Measurements from ENCODE around the gene DYNLT2. TPM values are rescaled to one million over a fixed set of nuclear protein-coding genes. Genes with fewer than 3 reads are reported as not detected.

The DYNLT2 gene
- total and polyA plus RNA-seq, 2 of the 13 experiments (the other 11 are each of a cell fraction or from before 2014, with no cell fraction given), result 2.1 to 4.3 TPM

GRCh38 chr6:169799474-169799926, 48.1 kb upstream of the DYNLT2 start (continued):
- TF ChIP-seq FOXM1 (CRISPR knock-in tag; IDR thresholded peaks at IDR 0.05) (no peak), ZNF234 (CRISPR knock-in tag; conservative IDR thresholded peaks at IDR 0.05) (no peak), ARNT (IDR thresholded peaks at IDR 0.05) (no peak), MLX (CRISPR knock-in tag; IDR thresholded peaks at IDR 0.05) (peak; percentile 96), CSRNP2 (CRISPR knock-in tag; conservative IDR thresholded peaks at IDR 0.05; ENCODE audit: low read depth) (no peak), MZF1 (CRISPR knock-in tag; IDR thresholded peaks at IDR 0.05; ENCODE audit: borderline replicate concordance) (no peak), PHB2 (IDR thresholded peaks at IDR 0.05; ENCODE audit: partially characterized antibody) (no peak), RFX5 (IDR thresholded peaks at IDR 0.05; ENCODE audit: low read depth, low read length) (peak; percentile 75; the same call in 1 of the 2 replicates), GABPA (IDR thresholded peaks at IDR 0.05; ENCODE audit: low read depth, low read length) (no peak), GABPA (CRISPR knock-in tag; IDR thresholded peaks at IDR 0.05; ENCODE audit: low read depth) (no peak), SRF (IDR thresholded peaks at IDR 0.05; ENCODE audit: low read depth, low read length) (no peak), REPIN1 (CRISPR knock-in tag; IDR thresholded peaks at IDR 0.05; ENCODE audit: borderline replicate concordance, low read depth) (peak; percentile 40; the same call in 1 of the 2 replicates), BHLHE40 (IDR thresholded peaks at IDR 0.05; ENCODE audit: low read length) (peak; percentile 27; the same call in 1 of the 2 replicates), POGK (CRISPR knock-in tag; conservative IDR thresholded peaks at IDR 0.05) (0 out of 2 replicates have a peak, but pooled peaks have one; percentile 60), RFX3 (CRISPR knock-in tag; IDR thresholded peaks at IDR 0.05) (no peak), TBX3 (IDR thresholded peaks at IDR 0.05; ENCODE audit: borderline replicate concordance) (peak; percentile 31; the same call in 1 of the 2 replicates)
- TF ChIP-seq, protein P1, sequence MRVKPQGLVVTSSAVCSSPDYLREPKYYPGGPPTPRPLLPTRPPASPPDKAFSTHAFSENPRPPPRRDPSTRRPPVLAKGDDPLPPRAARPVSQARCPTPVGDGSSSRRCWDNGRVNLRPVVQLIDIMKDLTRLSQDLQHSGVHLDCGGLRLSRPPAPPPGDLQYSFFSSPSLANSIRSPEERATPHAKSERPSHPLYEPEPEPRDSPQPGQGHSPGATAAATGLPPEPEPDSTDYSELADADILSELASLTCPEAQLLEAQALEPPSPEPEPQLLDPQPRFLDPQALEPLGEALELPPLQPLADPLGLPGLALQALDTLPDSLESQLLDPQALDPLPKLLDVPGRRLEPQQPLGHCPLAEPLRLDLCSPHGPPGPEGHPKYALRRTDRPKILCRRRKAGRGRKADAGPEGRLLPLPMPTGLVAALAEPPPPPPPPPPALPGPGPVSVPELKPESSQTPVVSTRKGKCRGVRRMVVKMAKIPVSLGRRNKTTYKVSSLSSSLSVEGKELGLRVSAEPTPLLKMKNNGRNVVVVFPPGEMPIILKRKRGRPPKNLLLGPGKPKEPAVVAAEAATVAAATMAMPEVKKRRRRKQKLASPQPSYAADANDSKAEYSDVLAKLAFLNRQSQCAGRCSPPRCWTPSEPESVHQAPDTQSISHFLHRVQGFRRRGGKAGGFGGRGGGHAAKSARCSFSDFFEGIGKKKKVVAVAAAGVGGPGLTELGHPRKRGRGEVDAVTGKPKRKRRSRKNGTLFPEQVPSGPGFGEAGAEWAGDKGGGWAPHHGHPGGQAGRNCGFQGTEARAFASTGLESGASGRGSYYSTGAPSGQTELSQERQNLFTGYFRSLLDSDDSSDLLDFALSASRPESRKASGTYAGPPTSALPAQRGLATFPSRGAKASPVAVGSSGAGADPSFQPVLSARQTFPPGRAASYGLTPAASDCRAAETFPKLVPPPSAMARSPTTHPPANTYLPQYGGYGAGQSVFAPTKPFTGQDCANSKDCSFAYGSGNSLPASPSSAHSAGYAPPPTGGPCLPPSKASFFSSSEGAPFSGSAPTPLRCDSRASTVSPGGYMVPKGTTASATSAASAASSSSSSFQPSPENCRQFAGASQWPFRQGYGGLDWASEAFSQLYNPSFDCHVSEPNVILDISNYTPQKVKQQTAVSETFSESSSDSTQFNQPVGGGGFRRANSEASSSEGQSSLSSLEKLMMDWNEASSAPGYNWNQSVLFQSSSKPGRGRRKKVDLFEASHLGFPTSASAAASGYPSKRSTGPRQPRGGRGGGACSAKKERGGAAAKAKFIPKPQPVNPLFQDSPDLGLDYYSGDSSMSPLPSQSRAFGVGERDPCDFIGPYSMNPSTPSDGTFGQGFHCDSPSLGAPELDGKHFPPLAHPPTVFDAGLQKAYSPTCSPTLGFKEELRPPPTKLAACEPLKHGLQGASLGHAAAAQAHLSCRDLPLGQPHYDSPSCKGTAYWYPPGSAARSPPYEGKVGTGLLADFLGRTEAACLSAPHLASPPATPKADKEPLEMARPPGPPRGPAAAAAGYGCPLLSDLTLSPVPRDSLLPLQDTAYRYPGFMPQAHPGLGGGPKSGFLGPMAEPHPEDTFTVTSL (CRISPR knock-in tag; IDR thresholded peaks at IDR 0.05; ENCODE audit: borderline replicate concordance), result no peak
- TF ChIP-seq, protein P2, sequence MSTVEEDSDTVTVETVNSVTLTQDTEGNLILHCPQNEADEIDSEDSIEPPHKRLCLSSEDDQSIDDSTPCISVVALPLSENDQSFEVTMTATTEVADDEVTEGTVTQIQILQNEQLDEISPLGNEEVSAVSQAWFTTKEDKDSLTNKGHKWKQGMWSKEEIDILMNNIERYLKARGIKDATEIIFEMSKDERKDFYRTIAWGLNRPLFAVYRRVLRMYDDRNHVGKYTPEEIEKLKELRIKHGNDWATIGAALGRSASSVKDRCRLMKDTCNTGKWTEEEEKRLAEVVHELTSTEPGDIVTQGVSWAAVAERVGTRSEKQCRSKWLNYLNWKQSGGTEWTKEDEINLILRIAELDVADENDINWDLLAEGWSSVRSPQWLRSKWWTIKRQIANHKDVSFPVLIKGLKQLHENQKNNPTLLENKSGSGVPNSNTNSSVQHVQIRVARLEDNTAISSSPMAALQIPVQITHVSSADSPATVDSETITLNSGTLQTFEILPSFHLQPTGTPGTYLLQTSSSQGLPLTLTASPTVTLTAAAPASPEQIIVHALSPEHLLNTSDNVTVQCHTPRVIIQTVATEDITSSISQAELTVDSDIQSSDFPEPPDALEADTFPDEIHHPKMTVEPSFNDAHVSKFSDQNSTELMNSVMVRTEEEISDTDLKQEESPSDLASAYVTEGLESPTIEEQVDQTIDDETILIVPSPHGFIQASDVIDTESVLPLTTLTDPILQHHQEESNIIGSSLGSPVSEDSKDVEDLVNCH (CRISPR knock-in tag; IDR thresholded peaks at IDR 0.05), result no peak

All from HepG2 (cell line).